ENCODE measurements around the gene SLC16A10. TPM values are rescaled to one million over a fixed set of nuclear protein-coding genes. Genes with fewer than 3 reads are reported as not detected.

SLC16A10 gene
- total RNA-seq, 3 donors from 2014 or later = 1.3 to 5.4 (median 1.8) TPM

GRCh38 chr6:111231090-111231459, 143.8 kb downstream of the SLC16A10 start:
- TF ChIP-seq POLR2A (IDR thresholded peaks at IDR 0.05) (no peak), CTCF (IDR thresholded peaks at IDR 0.05) (no peak), POLR2AphosphoS5 (IDR thresholded peaks at IDR 0.05) (no peak)
- Histone ChIP-seq H3K4me3 (no peak overlapping the region), H3K4me1 (no peaks in the 10 kb centered on the region), H3K9me3 (no peaks in the 10 kb centered on the region), H3K36me3 (no peaks in the 10 kb centered on the region), H3K27me3 (no peaks in the 10 kb centered on the region), H3K27ac (no peak overlapping the region)
- no peak for DNase-seq (ENCODE audit: low spot score in 2 of 2)
- intact Hi-C loops (cut with DNase I; ENCODE audit: low total_unique reads) = no loop called here

- Histone ChIP-seq H3K4me3 (no peak overlapping the region), H3K27me3 (no peaks in the 10 kb centered on the region), H3K9me3 (no peaks in the 10 kb centered on the region), H3K36me3 (no peaks in the 10 kb centered on the region), H3K4me1 (no peaks in the 10 kb centered on the region), H3K27ac (no peak overlapping the region)
- intact Hi-C loops (cut with DNase I; ENCODE audit: low total_unique reads) = no loop called here
- DNase-seq (ENCODE audit: low spot score in 2 of 2) = no peak
- no peak for TF ChIP-seq POLR2AphosphoS5 (IDR thresholded peaks at IDR 0.05)
- no peak for TF ChIP-seq CTCF (IDR thresholded peaks at IDR 0.05)
- no peak for TF ChIP-seq POLR2A (IDR thresholded peaks at IDR 0.05)
These were observed 150.5 kb downstream of the SLC16A10 start for GRCh38 chr6:111237852-111238251.

GRCh38 chr6:111238464-111239119, 151.3 kb downstream of the SLC16A10 start:
- intact Hi-C loops (cut with DNase I; ENCODE audit: low total_unique reads) = no loop called here
- TF ChIP-seq POLR2AphosphoS5 (IDR thresholded peaks at IDR 0.05) (no peak), POLR2A (IDR thresholded peaks at IDR 0.05) (no peak), CTCF (IDR thresholded peaks at IDR 0.05) (no peak)

GRCh38 chr6:111239461-111239860, 152.2 kb downstream of the SLC16A10 start:
- DNase-seq (ENCODE audit: low spot score in 2 of 2) = no peak
- Histone ChIP-seq H3K4me1 (no peaks in the 10 kb centered on the region), H3K36me3 (no peaks in the 10 kb centered on the region), H3K27me3 (no peaks in the 10 kb centered on the region), H3K27ac (no peak overlapping the region), H3K9me3 (no peaks in the 10 kb centered on the region), H3K4me3 (no peak overlapping the region)
- TF ChIP-seq CTCF (IDR thresholded peaks at IDR 0.05) (no peak), POLR2AphosphoS5 (IDR thresholded peaks at IDR 0.05) (no peak), POLR2A (IDR thresholded peaks at IDR 0.05) (no peak)
- intact Hi-C loops (cut with DNase I; ENCODE audit: low total_unique reads) = no loop called here

More at GRCh38 chr6:111238464-111239119, 151.3 kb downstream of the SLC16A10 start:
- DNase-seq (ENCODE audit: low spot score in 2 of 2) = no peak
- Histone ChIP-seq H3K27ac (no peak overlapping the region), H3K36me3 (no peaks in the 10 kb centered on the region), H3K4me1 (no peaks in the 10 kb centered on the region), H3K27me3 (no peaks in the 10 kb centered on the region), H3K9me3 (no peaks in the 10 kb centered on the region), H3K4me3 (no peak overlapping the region)

- Histone ChIP-seq H3K4me3 (no peak overlapping the region), H3K9me3 (no peaks in the 10 kb centered on the region), H3K36me3 (no peaks in the 10 kb centered on the region), H3K27ac (no peak overlapping the region), H3K27me3 (no peaks in the 10 kb centered on the region), H3K4me1 (no peaks in the 10 kb centered on the region)
- DNase-seq (ENCODE audit: low spot score in 2 of 2) = no peak
- no peak for TF ChIP-seq CTCF (IDR thresholded peaks at IDR 0.05)
- no peak for TF ChIP-seq POLR2A (IDR thresholded peaks at IDR 0.05)
- TF ChIP-seq POLR2AphosphoS5 (IDR thresholded peaks at IDR 0.05) = no peak
- intact Hi-C loops (cut with DNase I; ENCODE audit: low total_unique reads) = no loop called here
These were observed 155.1 kb downstream of the SLC16A10 start for GRCh38 chr6:111242452-111242851.

All from breast epithelium (tissue), 4 donors.